ENCODE data around the gene EFNA3. TPM values are rescaled to one million over a fixed set of nuclear protein-coding genes. Genes with fewer than 3 reads are reported as not detected.

Gene EFNA3
- total RNA-seq, 4 donors from 2014 or later = 111 to 150 (median 129) TPM

- peak in 1 of 2 donors; percentile 85 for DNase-seq (ENCODE audit: low spot score in 2 of 2)
- whole genome bisulfite sequencing, 2 donors = 14 to 18% methylated on average over 14 of the region's 14 CpGs
- intact Hi-C loops (cut with DNase I; ENCODE audit: low total_unique reads) = no loop called here
- H3K4me3 ChIP-seq (ENCODE audit: low read depth, poor library complexity, severe bottlenecking) = peak overlapping the region; percentile 84
- TF ChIP-seq POLR2A (IDR thresholded peaks at IDR 0.05) = no peak
- TF ChIP-seq, protein P1, sequence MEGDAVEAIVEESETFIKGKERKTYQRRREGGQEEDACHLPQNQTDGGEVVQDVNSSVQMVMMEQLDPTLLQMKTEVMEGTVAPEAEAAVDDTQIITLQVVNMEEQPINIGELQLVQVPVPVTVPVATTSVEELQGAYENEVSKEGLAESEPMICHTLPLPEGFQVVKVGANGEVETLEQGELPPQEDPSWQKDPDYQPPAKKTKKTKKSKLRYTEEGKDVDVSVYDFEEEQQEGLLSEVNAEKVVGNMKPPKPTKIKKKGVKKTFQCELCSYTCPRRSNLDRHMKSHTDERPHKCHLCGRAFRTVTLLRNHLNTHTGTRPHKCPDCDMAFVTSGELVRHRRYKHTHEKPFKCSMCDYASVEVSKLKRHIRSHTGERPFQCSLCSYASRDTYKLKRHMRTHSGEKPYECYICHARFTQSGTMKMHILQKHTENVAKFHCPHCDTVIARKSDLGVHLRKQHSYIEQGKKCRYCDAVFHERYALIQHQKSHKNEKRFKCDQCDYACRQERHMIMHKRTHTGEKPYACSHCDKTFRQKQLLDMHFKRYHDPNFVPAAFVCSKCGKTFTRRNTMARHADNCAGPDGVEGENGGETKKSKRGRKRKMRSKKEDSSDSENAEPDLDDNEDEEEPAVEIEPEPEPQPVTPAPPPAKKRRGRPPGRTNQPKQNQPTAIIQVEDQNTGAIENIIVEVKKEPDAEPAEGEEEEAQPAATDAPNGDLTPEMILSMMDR (IDR thresholded peaks at IDR 0.05) = no peak
These were observed 50.3 kb downstream of the EFNA3 start for GRCh38 chr1:155128755-155129473.

- intact Hi-C loops (cut with DNase I; ENCODE audit: low total_unique reads) = no loop called here
- no peak overlapping the region for H3K4me3 ChIP-seq (ENCODE audit: low read depth, poor library complexity, severe bottlenecking)
- TF ChIP-seq POLR2A (IDR thresholded peaks at IDR 0.05) = no peak
- TF ChIP-seq, protein P1 (IDR thresholded peaks at IDR 0.05) = no peak
- no peak for DNase-seq (ENCODE audit: low spot score in 2 of 2)
- 19 to 23% methylated on average over 5 of the region's 6 CpGs for WGBS, 2 donors
These were observed 51.8 kb downstream of the EFNA3 start for GRCh38 chr1:155130272-155131006.

DNA sequence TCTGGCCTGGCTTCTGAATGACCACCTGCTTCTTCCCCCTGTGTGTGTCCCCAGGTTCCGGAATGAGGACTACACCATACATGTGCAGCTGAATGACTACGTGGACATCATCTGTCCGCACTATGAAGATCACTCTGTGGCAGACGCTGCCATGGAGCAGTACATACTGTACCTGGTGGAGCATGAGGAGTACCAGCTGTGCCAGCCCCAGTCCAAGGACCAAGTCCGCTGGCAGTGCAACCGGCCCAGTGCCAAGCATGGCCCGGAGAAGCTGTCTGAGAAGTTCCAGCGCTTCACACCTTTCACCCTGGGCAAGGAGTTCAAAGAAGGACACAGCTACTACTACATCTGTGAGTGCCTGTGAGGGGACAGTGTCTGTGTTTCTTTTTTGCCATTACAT, 52.6 kb downstream of the EFNA3 start:
- H3K4me3 ChIP-seq (ENCODE audit: low read depth, poor library complexity, severe bottlenecking) = no peak overlapping the region
- TF ChIP-seq POLR2A (IDR thresholded peaks at IDR 0.05) = no peak
- TF ChIP-seq, protein P1 (IDR thresholded peaks at IDR 0.05) = no peak
- no peak for DNase-seq (ENCODE audit: low spot score in 2 of 2)
- 55 to 69% methylated on average over 8 of the region's 8 CpGs for WGBS, 2 donors
- intact Hi-C loops (cut with DNase I; ENCODE audit: low total_unique reads) = no loop called here

- TF ChIP-seq POLR2A (IDR thresholded peaks at IDR 0.05) = no peak
- TF ChIP-seq, protein P1 (IDR thresholded peaks at IDR 0.05) = no peak
- intact Hi-C loops (cut with DNase I; ENCODE audit: low total_unique reads) = no loop called here
- H3K4me3 ChIP-seq (ENCODE audit: low read depth, poor library complexity, severe bottlenecking) = no peak overlapping the region
- 54 to 58% methylated on average over 2 of the region's 2 CpGs for WGBS, 2 donors
- no peak for DNase-seq (ENCODE audit: low spot score in 2 of 2)
These were observed 53.2 kb downstream of the EFNA3 start for GRCh38 chr1:155131856-155132255.

DNA sequence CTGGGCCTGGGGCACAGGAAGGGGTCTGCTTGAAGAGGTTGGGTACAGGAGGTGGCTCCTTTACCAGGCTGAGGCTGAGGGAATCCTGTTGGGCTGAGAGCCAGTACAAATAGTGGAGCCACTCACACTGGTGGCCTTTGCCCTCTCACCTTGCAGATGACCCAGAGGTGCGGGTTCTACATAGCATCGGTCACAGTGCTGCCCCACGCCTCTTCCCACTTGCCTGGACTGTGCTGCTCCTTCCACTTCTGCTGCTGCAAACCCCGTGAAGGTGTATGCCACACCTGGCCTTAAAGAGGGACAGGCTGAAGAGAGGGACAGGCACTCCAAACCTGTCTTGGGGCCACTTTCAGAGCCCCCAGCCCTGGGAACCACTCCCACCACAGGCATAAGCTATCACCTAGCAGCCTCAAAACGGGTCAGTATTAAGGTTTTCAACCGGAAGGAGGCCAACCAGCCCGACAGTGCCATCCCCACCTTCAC, 55.2 kb downstream of the EFNA3 start:
- intact Hi-C loops (cut with DNase I; ENCODE audit: low total_unique reads) = no loop called here
- TF ChIP-seq, protein P1 (IDR thresholded peaks at IDR 0.05) = no peak
- TF ChIP-seq POLR2A (IDR thresholded peaks at IDR 0.05) = no peak
- H3K4me3 ChIP-seq (ENCODE audit: low read depth, poor library complexity, severe bottlenecking) = no peak overlapping the region
- WGBS, 2 donors = 61 to 66% methylated on average over 7 of the region's 7 CpGs
- no peak for DNase-seq (ENCODE audit: low spot score in 2 of 2)
